NOMO-1 treated with DMSO at 0.1 percent for 48 hours (cell line): ENCODE results near the gene CPED1.
A peak's percentile ranks its signal among the peaks of the same experiment; 100 is the strongest.

Experiments
- DNase-seq: peaks from one replicate; lab custom pipeline; 2025; ENCODE audit not compliant: unreplicated experiment; lab: John Stamatoyannopoulos, UW

The CPED1 gene

DNA sequence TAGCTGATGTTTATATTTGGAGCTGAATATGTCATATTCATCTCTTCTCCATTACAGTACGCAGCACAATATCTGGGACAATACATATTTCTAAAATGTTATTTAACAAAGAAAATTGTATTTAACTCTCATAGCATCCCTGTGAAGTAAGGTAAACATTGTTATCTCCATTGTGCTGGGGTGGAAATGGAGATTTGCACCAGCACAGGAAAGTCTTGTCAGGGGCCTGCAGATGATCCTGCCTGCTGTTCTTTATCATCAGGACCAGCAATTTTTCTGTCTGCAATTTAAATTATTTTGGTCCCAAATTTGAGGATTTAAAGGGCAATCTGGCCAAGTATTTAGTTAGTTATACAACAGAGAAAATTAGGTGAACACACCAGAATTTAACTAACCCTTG lies 144.4 kb downstream of the CPED1 start:
- DNase-seq: no peak

DNA sequence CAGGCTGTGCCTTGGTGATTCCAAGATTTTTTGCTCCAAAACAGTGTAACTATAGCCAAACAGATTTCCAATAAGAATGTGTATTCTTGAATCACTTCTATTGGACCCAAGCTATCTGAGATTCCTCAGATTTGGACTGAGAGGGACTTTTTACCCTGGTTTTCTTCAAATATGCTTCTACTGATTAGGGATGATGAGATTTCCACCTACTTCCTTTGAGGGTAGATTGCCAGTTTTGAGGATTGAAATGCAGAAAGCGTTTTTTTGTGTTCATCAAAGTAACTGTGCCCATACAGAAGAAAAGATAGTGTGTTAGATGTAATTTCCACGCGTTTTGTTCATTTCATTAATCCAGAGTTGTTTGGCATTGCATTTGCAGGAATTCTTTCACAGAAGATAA lies 144.9 kb downstream of the CPED1 start:
- no peak for DNase-seq

DNA sequence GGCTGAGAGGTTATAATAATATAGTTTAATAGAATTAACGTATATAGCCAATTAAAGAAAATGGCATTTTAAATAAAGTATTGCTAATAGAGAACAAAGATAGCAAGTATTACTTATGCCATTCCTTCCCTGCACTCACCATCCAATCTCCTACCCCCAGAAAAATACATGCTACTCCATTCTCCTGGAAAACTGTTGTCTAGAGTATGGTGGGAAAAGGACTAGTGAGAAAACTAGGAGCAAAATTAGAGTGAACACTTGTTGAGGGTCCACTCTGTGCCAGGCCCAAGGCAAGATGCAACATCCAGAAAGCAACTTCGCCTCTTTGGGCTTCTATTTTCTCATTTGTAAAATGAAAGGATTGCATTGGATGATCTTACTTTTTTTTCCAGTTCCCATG lies 149.1 kb downstream of the CPED1 start:
- no peak for DNase-seq

DNA sequence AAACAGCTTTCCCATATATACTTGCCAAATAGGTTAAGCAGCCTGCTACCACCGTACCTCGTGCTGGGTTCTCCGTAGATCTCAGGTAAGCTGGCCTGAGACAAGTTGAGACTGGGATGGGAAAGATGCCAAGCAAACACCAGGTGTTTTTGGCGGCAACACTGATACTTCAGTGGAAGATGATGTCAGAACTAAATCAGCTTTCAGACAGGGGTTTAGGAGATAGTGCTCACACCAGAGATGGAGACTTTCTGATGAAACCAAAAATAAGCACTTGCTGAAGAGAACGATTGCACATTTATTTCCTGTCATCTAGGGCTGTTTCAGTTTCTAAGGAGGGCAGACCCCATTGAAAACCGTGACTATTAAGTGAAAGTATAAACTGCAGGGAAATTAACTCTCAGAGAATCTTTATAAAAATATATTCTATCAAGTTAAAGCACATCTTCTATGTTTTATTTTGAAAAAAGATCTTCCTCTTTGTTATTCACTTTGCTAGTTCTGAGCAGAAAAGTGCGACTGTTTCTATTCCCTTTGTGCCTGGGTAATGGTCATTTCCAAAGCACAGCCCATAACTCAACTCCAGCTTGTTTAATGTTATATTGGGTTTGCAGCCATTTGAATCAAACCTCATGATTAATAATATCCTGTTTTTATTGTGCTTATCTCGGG lies 149.9 kb downstream of the CPED1 start:
- DNase-seq: peak; percentile 6

DNA sequence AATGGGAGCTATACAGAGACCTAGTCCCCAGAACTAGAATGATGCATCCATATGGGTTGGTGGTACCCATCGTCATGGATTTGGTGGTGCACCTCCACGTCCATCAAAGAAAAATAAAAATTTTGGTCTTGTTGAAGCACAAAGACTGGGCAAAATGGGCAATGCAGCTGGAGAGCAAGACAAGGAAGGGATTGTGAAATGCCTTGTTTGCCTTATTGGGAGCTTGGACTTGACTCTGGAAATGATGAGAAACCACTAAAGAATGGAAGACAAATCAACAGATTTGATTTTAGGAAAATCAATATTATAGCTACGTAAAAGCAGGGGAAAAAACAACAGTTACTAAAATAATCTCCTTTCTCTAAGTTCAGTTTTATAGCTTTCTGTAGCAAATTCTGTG lies 150.9 kb downstream of the CPED1 start:
- no peak for DNase-seq

DNA sequence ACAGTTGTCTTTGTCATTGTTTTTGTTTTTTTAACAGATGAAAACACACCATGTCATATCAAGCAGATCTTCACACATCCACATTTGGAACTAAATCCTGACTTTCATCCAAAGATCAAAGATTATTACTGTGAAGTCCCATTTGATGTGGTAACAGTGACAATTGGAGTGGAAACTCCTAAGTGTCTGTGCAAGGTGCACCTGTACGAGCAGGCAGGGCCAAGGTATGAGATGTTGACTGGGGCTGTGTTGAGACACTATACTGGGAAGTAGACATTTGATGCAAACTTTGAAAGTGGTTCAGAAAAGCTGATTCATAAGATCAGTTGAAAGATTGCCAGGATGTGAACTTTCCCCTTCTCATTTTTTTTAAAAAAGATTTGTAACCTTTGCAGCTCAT lies 152.3 kb downstream of the CPED1 start:
- DNase-seq: no peak

DNA sequence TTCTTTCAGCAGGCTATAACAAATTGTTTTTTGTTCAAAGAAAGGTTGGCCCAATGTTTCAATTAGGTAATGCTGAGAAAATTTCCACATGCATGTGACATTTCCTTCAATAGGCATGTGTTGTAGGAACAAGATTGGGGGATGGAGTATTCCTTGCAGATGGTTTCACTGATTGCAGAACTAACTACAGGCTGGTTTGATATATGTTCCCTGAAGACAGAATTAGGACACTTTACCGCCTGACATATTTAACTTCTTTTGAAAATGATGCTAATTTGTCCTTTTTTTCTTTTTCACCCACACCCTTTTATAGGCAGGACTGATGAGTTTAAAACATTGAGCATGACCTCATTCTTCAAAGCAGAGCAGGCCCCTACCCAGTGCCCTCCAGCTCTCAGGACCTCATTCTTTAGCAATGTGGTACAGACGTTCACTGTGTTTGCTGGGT lies 163.3 kb downstream of the CPED1 start:
- DNase-seq: no peak

DNA sequence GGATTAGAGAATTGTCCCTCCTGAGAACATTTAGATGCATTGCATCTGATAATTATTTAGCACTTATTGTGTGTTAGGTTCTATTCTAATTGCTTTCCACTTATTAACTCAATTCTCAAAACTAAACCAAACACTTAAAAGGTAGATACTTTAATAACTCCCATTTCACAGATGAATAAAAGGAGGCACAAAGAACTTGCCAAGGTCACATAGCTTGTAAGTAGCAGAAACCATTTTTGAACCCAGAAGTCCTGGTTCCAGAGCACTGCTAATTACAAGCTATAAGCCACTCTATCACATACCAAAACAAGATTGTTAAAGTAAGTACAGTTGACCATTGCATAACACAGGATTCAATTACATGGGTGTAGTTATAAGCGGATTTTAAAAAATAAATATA lies 164.9 kb downstream of the CPED1 start:
- DNase-seq: no peak

DNA sequence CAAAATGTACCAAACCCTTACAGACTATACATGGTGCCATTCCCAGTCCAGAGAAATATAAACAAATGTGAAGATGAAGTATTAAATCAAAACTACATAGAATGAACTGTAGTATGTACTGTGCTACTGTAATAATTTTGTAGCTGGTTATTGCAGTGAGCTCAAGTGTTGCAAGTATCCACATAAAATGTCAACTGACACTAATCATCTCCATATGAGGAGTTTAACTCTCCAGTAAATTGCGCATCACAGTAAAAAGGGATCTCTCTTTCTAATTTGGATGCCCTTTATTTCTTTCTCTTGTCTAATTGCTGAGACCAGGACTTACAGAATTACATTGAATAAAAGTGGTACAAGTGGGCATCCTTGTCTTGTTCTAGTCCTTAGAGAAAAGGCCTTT lies 165.5 kb downstream of the CPED1 start:
- DNase-seq: no peak

DNA sequence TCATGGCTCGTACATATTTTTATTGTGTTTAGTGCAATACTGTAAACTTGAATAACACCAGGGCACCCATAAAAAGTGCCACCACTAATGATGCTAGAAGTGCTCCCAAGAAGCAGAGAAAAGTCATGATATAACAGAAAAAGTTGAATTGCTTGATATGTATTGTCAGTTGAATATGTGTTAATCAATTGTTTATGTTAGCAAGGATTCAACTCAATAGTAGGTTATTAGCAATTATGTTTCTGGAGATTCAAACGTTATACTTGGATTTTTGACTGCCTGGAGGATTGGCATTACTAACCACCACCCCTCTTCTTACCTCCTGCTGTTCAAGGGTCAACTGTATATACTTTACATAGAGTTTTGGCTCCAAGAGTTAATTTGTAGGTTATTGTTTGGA lies 168.3 kb downstream of the CPED1 start:
- no peak for DNase-seq

DNA sequence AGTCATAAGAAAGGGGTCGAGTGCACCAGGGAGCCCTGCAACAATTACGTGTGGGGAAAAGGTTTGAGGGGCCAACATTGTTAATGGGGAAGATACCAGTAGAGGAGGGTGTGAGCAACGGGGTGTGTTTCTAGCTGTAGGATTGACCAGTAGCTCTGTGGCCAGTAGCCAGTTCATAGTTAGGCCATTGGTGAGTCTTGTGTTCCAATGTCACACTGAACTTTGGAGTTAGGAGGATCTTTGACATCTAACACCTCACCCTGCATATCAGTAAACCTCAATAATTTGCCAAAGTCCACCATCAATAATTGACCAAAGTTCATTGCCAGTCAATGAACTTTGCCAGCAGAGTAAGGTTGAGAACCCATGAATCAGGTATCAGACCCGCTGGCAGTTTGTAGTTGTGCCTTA lies 168.8 kb downstream of the CPED1 start:
- no peak for DNase-seq

DNA sequence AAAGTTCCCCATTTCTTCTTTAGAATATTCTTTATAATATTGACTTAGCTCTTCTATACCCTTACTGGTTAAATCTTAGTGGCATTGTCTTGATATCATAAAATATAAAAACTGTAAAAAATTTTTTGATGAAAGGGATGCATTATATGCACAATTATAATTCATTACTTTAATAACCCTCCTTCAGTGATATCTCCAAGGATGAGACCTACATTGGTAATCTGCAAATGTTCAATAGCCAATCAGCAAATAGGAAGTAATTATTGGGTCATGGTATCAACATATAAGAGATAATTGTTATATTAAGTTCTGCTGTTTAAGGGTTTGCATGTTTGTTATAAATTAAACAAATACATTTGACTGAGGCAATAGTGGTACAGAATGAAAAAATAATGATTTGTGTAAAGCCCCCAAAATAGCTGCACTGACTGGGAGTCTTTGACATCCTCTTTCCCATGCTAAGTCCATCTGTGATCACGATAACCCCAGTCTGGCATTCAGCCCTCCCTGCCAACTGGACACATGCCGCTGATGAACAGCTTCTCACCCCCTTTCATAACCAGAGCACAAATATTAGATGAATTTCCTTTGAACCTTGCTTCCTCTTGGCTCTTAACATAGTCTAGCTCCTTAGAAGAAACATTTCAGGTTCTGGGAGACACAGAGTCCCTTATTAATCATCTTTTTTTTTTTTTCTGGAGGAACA lies 169.5 kb downstream of the CPED1 start:
- DNase-seq: no peak

DNA sequence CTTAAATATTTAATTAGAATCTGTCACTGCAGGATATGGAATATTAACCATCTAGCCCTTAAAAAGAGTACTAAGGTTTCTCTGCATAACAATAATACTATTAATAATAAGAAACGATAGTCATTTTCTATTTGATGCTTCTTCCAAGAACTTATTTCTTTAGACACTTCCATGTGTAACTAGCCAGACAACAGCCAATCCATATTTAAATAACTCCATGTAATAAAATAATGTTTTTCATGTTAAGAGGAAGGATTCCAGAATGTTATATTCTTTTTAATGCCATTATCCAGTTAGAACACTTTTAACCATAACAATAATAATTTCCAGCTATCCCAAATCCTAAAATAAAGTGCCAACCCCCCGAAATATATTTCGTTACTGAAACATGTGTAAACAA lies 170.2 kb downstream of the CPED1 start:
- no peak for DNase-seq

DNA sequence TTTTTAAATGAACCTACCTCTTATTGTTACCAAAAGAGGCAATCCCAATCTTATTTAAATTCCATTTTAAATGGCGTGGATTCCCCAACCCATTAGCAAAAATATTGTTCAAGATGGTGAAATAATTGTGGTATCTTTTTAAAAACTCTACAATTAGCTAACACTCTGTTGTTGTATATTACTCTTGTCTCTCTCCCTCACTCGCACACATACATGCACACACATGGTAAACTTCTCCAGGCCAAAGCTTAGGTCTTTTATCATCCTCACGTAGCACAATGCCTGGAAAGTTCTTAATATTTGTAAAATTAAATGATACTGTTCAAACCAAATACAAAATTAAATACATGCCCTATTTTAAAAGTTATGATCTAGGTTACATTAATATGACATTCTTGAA lies 171.0 kb downstream of the CPED1 start:
- DNase-seq: no peak

DNA sequence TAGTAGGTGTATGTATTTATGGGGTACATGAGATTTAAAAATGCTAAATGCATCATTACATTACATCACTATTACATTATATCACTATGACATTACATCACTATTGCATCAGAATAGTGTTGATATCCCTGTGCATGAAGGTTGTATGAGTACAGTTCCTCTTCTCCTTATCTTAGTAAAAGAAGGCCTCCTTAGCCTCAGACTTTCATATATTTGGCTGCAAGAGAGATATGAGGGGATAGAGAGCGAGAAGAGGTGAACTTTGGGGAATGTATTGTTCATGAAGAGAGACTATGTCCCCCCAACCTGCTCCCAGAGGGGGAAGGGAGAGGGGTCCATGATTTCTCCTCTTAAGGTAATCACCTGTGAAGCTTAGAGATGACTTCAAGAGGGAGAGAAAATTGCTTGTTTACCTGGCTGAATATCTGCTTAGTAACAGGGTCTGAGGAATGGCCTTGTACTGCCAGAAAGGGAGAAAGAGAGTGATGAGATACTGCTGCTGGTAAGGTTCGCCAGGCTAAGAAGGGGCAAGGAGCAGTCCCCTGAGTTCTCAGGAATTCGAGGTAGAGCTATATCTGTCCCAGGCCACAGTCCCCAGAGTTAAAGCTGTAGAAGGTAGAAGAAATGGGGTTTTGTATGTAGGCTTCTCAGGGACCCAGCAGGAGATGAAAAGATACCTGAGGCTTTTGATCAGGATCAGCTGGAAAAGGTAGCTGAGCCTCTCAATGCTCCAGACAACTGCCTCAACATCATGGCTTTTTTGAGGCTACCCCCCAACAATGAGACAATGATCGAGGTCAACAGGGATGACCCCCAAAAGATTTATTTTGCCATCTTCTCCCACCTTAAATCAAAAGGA lies 171.9 kb downstream of the CPED1 start:
- no peak for DNase-seq

DNA sequence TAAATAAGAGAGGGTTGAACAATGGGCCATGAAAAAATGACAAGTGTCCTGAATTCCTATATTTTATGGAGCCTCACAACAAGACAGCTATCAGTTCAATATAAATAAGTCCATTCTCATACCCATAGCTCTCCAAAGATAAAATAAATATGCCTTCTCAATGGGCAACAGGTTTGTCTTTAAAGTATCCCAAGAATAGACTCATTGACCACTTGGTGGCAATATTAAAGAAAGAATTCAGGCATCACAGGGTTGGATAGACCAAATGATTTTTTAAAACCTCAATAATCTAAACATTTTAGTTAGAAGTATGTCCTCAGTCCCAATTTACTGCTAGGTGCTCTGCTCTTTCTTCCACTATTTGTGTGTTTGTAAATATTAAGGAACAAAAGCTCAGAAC lies 175.2 kb downstream of the CPED1 start:
- DNase-seq: no peak

DNA sequence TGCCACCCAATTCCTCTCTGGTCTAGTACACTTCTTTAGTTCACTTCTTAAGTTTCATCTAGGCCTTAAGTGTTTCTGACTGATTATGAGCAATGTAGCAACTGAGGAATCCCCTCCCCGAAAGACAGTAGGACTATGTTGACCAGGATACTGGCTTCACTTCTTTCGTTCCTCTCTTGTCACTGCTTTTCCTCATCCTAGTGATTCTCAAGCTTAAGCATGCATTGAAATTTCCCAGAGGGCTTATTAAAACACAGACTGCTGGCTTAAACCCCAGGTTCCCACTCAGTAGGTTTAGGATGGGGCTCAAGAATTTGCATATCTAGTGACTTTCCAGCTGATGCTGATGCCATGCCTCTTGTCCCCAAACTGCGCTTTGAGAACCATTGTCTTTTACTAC lies 175.7 kb downstream of the CPED1 start:
- no peak for DNase-seq

DNA sequence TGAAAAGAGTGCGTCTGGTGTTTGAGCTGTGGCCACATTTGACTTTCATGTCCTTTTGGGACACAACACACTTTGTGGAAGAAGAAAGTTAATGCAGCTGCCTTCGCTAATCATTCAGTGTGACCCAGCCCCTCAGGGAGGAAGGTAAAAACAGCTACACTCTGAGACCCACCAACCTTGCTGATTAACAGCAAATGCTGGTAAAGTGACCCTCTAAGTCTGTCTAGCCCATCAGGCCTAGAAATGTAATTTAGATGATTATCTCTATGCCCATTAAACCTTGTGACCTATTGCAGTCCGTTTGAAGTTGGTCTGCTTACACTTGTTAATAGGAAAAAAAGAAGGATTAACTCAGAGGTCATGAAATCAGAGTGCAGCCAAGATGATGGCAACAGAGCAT lies 178.4 kb downstream of the CPED1 start:
- no peak for DNase-seq

DNA sequence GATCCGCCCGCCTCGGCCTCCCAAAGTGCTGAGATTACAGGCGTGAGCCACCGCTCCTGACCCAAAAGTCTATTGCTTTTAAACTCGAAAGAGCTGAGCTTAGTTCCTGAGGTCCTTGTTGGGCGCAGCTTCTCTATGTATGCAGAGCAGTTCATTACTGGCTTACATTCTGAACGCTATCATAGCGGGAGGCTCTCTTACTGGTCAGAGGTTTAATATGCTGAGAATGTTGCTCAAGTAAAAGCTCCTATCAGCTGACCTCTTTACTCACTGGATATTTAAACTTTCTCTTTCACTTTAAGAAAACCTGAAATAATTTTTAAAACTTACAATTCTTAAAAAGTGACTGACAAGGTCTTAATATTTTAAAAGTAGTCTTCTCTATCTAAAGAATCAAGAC lies 179.5 kb downstream of the CPED1 start:
- DNase-seq: no peak

DNA sequence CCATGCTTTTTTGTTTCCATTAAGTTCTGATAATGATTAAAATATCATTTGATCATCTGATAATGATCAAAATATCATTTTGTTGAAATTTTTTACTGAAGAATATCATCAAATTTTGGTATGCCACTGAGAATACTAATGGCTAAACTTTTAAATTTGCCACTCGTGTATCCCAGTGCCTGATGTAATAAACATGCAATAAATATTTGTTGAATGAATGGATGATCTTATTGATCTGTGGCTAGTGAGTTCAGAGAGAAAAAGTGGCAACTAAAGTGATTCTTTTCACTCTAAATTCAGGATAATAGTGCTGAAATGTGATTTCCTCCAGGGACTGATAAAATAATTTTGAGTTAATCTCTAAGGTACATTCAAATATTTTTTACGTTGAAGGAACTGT lies 181.0 kb downstream of the CPED1 start:
- no peak for DNase-seq

DNA sequence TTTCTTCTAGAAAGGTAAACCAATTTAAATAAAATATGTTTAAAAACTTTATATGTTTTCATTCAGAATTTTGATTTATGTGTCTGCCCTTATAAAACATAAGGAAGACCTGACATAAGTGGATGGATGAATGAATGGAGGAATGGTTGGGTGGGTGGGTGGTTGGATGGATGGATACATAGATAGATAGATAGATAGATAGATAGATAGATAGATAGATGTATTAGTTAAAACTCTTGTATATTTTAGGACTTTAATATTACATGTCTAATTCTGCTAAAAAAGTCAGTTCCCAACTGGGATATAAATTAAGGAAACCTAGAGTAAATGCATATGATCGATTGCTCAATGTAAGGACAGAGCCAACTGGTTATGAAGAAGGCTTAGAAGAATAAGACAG lies 184.0 kb downstream of the CPED1 start:
- no peak for DNase-seq

DNA sequence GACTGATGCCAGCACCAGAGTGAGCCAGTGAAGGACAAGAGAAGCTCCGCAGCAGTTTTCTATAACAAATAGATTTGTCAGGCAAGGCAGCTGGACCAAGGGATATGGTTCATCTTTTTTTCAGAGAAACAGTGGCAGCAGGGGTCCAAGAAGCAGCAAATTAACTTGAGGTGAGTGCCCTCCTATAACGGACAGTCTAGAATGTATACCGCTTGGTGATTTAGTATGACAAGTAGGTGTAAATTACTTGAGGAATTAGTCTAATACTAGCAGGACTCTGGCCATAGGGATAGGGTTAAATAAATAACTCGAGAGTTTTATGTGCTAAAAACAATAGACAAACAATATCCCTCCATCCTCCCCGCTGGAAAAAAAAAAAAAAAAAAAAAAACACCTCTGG lies 187.3 kb downstream of the CPED1 start:
- no peak for DNase-seq
